ENCODE measurements around the gene GNLY.
A peak's percentile ranks its signal among the peaks of the same experiment; 100 is the strongest.

The GNLY gene

DNA sequence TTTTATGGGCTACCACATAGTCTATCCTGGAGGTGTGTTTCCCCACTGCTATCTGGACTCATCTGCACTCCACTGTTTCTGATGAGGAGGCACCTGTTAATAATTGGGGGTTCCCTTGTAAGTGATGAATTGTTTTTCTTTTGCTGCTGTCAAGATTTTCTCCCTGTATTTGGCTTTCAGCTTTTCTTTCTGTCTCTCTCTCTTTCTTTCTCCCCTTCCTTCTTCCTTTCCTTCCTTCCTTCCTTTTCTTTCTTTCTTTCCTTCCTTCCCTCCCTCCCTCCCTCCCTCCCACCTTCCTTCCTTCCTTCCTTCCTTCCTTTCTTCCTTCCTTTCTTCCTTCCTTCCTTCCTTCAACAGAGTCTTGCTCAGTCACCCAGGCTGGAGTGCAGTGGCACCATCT, 9.2 kb downstream of the GNLY start:
- DNase-seq (ENCODE audit: low read depth) = no peak
- TF ChIP-seq, protein P1, sequence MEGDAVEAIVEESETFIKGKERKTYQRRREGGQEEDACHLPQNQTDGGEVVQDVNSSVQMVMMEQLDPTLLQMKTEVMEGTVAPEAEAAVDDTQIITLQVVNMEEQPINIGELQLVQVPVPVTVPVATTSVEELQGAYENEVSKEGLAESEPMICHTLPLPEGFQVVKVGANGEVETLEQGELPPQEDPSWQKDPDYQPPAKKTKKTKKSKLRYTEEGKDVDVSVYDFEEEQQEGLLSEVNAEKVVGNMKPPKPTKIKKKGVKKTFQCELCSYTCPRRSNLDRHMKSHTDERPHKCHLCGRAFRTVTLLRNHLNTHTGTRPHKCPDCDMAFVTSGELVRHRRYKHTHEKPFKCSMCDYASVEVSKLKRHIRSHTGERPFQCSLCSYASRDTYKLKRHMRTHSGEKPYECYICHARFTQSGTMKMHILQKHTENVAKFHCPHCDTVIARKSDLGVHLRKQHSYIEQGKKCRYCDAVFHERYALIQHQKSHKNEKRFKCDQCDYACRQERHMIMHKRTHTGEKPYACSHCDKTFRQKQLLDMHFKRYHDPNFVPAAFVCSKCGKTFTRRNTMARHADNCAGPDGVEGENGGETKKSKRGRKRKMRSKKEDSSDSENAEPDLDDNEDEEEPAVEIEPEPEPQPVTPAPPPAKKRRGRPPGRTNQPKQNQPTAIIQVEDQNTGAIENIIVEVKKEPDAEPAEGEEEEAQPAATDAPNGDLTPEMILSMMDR (IDR thresholded peaks at IDR 0.05; ENCODE audit: insufficient read depth, low read depth, low read length, missing control alignments) = no peak
- no peak overlapping the region for H3K4me3 ChIP-seq (ENCODE audit: low read length)

DNA sequence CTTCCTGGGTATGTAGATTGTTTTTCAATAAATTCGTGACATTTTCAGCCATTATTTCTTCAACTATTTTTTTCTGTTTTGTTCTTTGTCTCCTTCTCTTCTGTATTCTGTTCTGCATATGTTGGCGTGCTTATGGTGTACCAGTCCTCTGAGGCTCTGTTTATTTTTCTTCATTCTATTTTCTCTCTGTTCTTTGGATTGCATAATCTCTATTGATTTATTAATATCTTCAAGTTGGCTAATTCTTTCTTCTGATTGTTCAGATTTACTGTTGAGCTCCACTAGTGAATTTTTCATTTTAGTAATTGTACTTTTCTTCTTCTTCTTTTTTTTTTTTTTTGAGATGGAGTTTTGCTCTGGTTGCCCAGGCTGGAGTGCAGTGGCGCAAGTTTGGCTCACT, 9.9 kb downstream of the GNLY start:
- no peak for DNase-seq (ENCODE audit: low read depth)
- TF ChIP-seq, protein P1 (IDR thresholded peaks at IDR 0.05; ENCODE audit: insufficient read depth, low read depth, low read length, missing control alignments) = no peak

DNA sequence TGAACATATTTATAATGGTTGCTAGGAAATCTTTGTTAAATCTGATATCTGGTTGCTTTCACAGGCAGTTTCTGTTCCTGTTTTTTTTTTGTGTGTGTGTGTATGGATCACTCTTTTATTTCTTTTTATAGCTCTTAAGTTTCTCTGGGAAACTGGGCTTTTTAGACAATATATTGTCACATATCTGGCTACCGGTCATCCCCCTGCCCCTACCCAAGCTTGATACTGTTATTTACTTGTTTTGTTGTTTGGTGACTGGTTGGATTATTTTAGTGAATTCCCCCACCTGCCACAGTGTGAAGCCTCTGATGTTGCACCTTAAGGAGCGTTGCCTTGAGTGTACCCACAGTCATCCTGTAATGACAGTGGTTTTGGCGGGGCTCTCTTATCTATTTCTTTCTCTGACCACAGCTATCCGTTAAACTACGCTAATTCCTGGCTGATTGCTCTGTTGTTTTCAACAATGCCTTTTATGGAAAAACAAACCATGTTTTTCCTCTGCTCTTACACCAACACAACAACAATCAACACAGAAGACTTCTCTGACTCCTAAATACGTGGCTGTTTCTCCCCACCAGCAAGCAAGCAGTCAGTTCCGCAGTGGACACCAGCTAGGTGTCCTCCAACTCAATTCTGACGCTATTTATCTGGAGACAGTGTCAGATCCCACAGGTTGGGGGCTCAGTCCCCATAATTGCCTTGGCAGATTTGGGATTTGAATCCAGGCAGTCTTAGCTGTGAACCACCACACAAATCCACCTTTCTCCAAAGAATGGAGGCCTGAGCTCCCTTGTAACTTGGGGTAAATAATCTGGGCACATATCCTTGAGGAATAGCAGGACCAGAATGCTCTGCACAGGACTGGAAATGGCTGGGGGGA, 10.9 kb downstream of the GNLY start:
- H3K4me3 ChIP-seq (ENCODE audit: low read length) = no peak overlapping the region
- TF ChIP-seq, protein P1 (IDR thresholded peaks at IDR 0.05; ENCODE audit: insufficient read depth, low read depth, low read length, missing control alignments) = no peak
- no peak for DNase-seq (ENCODE audit: low read depth)

More for the DNA sequence above, 9.9 kb downstream of the GNLY start:
- no peak overlapping the region for H3K4me3 ChIP-seq (ENCODE audit: low read length)

DNA sequence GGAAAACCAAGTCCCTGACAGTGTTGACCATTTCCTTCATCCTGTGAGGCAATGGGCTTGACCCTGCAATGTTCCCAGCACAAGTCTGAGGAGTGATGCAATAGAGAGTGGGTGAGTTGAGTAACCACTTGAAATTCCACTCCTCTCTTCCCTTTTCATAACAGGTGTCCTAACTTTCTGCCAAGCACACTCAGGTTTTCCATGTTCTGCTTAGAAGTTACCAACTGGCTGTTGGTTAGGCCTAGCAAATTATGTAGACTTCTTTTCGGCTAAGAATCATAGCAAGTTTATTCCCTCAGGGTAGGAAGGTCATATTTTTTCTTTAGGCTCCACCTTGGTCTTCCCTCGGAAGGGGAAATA, 11.5 kb downstream of the GNLY start:
- TF ChIP-seq, protein P1 (IDR thresholded peaks at IDR 0.05; ENCODE audit: insufficient read depth, low read depth, low read length, missing control alignments) = no peak
- no peak overlapping the region for H3K4me3 ChIP-seq (ENCODE audit: low read length)
- DNase-seq (ENCODE audit: low read depth) = peak; percentile 93

DNA sequence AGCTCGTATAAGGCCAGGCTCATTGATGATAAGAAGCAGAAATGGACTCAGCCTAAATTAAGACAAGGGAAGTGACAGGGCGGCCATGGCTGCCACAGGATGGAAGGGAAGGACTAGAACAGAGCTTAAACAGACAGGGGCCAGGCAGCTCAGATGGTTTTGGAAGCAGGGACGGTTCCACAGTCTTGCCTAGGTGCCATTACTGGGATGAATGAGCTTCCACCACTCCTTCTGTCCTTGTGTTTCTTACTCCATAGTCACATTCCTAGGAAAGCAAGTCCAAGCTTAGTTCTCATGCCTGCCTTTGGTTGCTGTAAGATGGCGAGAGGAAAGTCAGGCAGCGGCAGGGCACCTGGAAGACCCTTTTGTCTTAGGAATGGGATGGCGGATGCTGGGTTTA, 11.9 kb downstream of the GNLY start:
- no peak for DNase-seq (ENCODE audit: low read depth)
- TF ChIP-seq, protein P1 (IDR thresholded peaks at IDR 0.05; ENCODE audit: insufficient read depth, low read depth, low read length, missing control alignments) = no peak
- H3K4me3 ChIP-seq (ENCODE audit: low read length) = no peak overlapping the region

DNA sequence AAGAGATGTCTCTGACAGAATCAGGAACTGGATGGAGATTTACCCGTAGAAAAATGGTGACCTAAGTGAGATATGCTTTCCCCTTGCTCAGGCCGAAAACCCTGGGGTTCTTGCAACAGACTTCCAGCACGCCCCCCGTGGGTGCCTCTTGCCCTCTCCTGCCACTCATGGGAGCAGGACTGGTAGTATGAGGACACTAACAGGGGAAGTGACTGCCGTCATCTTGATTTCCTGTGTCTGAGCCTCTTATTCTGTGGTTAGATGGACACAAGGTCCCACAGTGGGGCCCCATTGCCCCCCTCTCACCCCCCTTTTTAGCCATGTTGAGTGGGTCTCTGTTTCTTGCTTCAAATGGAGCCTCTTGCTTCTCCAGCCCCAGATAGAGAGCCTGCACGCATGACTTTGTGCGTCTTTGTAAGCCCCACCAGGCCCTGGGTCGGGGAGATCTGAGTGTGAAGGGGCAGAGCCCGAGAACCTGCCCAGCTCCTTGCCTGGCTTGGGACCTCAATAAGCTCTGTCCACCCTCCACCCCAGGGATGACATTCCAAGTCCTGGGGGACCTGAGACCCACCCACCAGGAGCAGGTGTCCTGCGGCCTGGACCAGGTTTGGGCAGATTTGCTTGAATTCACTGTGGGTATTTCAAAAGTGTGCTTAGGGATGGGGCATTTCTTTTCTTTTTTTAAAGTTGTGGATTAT, 12.6 kb downstream of the GNLY start:
- no peak for DNase-seq (ENCODE audit: low read depth)
- no peak overlapping the region for H3K4me3 ChIP-seq (ENCODE audit: low read length)
- TF ChIP-seq, protein P1 (IDR thresholded peaks at IDR 0.05; ENCODE audit: insufficient read depth, low read depth, low read length, missing control alignments) = no peak
